Left ventricle myocardium inferior (tissue), 1 donor: Measurements from ENCODE around the gene ZNF202. TPM values are rescaled to one million over a fixed set of nuclear protein-coding genes. Genes with fewer than 3 reads are reported as not detected.

Experiments
- DNase-seq: peaks from one replicate; pipeline ENCODE4 v3.0.0-alpha.2; 2020
- H3K27ac ChIP-seq: fragments of 200-600 bp; replicated peaks from 2 replicates; pipeline ENCODE4 v1.8.0; 2021
- H3K27me3 ChIP-seq: fragments of 200-600 bp; 2 replicates; pipeline ENCODE4 v1.8.0; 2021; ENCODE audit warnings: low read depth
- H3K36me3 ChIP-seq: fragments of 200-600 bp; 2 replicates; pipeline ENCODE4 v1.8.0; 2021
- H3K4me1 ChIP-seq: fragments of 200-600 bp; 2 replicates; pipeline ENCODE4 v1.8.0; 2021
- H3K4me3 ChIP-seq: fragments of 200-600 bp; 2 replicates; pipeline ENCODE4 v1.8.0; 2021; ENCODE audit warnings: mild to moderate bottlenecking, moderate library complexity
- H3K9me3 ChIP-seq: fragments of 200-600 bp; replicated peaks from 2 replicates; pipeline ENCODE4 v1.8.0; 2021
- CTCF ChIP-seq: fragments of 200-600 bp; IDR thresholded peaks from 2 replicates; pipeline ENCODE4 v1.8.0; 2021; ENCODE audit warnings: antibody characterized with exemption, mild to moderate bottlenecking, borderline replicate concordance
- intact Hi-C: fragments of 100-400 bp; cut with micrococcal nuclease; formaldehyde crosslinking; loops from one replicate; pipeline ENCODE4 v1.11.0; 2022
- long read RNA-seq: library from polyadenylated mRNA; unstranded; transcript quantifications from one replicate; pipeline ENCODE4 v2.0.0, GENCODE V29; 2021
- total RNA-seq: library from RNA; stranded (reverse); fragmentation: NEBNext Ultra II Directional; extraction: Animal tissue kit (Norgen Biotek cat#: 25700); gene quantifications from one replicate; pipeline ENCODE4 v1.2.1, GENCODE V29; 2021
- donor health status: DM: no; HTN: yes; CAD: no; lungs with severe emphysema.

ZNF202 gene
- 6.0 TPM for total RNA-seq
- long read RNA-seq, partial matches to known transcripts: 0 of 9 reads
- long read RNA-seq, other reads (novel, unspliced or antisense): 8 of 9 reads

DNA sequence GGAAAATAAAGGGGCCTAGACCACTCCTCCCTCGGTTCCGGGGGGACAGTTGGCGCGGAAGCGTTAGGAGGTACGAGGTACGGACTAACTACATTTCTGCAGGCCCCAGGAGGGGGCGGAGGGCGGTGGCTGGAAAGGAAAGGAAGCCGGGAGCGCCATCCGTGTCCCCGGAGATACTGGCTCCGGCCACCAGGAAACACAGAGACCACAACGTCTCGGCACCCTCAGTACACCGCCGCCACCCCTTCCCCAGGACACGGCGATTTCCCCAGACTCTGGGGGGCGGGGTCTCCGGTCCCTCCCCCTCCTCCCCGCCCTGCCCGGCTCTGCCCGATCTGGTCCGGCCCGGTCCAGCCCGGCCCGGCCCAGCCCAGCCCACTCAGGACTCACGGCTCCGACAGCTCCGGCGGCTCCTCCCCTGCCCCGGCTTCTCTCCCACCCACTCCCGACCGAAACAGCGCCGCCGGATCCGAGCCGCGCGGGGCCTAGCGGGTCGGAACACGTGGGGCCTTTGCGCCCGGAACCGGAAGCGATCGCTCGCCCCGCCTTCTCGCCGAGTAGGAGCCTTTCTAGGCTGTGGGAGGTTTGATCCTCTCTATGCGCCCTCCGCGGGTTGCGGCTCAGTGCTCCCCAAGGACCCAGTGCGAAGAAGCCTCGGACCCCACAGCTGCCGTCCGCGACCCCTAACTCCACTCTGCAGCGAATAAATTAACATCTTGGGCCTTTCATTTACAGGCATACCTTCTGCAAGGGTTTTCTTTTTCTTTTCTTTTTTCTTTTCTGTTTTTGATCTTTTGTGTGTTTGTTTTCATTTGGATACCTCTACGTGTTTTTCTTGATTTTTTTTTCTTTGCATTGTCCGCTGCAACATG, at the start of gene ZNF202:
TSS of gene ZNF202 (minus strand) at position 502 of the 872 bp plus-strand sequence. CDS start 10,772 bp downstream, outside the sequence.
- Histone ChIP-seq H3K9me3 (no peaks in the 10 kb centered on the region), H3K27ac (peak within 1 kb of the TSS; percentile 89), H3K4me1 (peaks cover 26% of the 10 kb centered on the region), H3K36me3 (peaks cover 4% of the 10 kb centered on the region), H3K4me3 (peak within 1 kb of the TSS; percentile 95), H3K27me3 (no peaks in the 10 kb centered on the region)
- DNase-seq: peak; percentile 93
- TF ChIP-seq CTCF: peak; percentile 37
- intact Hi-C loops: no loop called here

- intact Hi-C loops: no loop called here
- no peak for TF ChIP-seq CTCF
Observed at GRCh38 chr11:123783536-123783935, 42.1 kb upstream of the ZNF202 start.

GRCh38 chr11:123778511-123778910, 37.1 kb upstream of the ZNF202 start:
- no peak for DNase-seq
- Histone ChIP-seq H3K9me3 (no peaks in the 10 kb centered on the region), H3K36me3 (no peaks in the 10 kb centered on the region), H3K27ac (no peak overlapping the region), H3K27me3 (no peaks in the 10 kb centered on the region), H3K4me1 (no peaks in the 10 kb centered on the region), H3K4me3 (no peak overlapping the region)
- TF ChIP-seq CTCF: no peak
- intact Hi-C loops: no loop called here

More at GRCh38 chr11:123783536-123783935, 42.1 kb upstream of the ZNF202 start:
- Histone ChIP-seq H3K27me3 (no peaks in the 10 kb centered on the region), H3K4me3 (no peak overlapping the region), H3K9me3 (peaks cover 4% of the 10 kb centered on the region), H3K4me1 (no peaks in the 10 kb centered on the region), H3K27ac (no peak overlapping the region), H3K36me3 (no peaks in the 10 kb centered on the region)
- DNase-seq: no peak

GRCh38 chr11:123775715-123776549, 34.5 kb upstream of the ZNF202 start:
- TF ChIP-seq CTCF: no peak
- Histone ChIP-seq H3K9me3 (no peaks in the 10 kb centered on the region), H3K27ac (no peak overlapping the region), H3K36me3 (no peaks in the 10 kb centered on the region), H3K27me3 (no peaks in the 10 kb centered on the region), H3K4me3 (no peak overlapping the region), H3K4me1 (no peaks in the 10 kb centered on the region)
- DNase-seq: no peak
- intact Hi-C loops: no loop called here

DNA sequence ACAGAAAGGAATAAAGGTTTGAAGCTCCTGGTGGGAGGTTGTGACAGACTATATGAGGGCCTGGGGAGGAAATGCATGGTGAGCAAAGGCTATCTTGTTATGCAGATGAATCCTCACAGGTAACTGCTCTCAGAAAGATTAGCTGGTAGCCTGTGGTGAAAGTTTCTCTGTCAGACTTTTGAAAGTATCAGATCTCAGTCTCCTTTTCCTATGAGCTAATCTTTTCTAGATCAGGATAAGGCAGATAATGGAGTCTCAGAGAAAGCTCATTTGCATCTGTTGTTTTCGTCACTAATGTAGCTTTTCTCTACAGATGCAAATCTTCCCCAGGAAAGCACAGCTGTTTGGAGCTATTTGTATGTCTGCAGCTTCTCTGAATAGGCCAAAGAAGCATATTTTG, 33.8 kb upstream of the ZNF202 start:
- intact Hi-C loops: no loop called here
- TF ChIP-seq CTCF: no peak

More for the DNA sequence above, 33.8 kb upstream of the ZNF202 start:
- H3K9me3 ChIP-seq: no peaks in the 10 kb centered on the region
- H3K27ac ChIP-seq: no peak overlapping the region
- no peaks in the 10 kb centered on the region for H3K4me1 ChIP-seq
- H3K36me3 ChIP-seq: no peaks in the 10 kb centered on the region
- no peak overlapping the region for H3K4me3 ChIP-seq
- no peak for DNase-seq
- no peaks in the 10 kb centered on the region for H3K27me3 ChIP-seq
